Stimulated activated CD8-positive, alpha-beta memory T cell treated with anti-CD3 and anti-CD28 coated beads, Interleukin-4, amount 100 ng/mL, for 24 hours (primary cell): ENCODE measurements around the gene GPR152.

ENCODE experiments used
- DNase-seq: peaks from one replicate; pipeline ENCODE4 v3.0.0-alpha.2; 2020; ENCODE audit warnings: low read depth

GPR152 gene

DNA sequence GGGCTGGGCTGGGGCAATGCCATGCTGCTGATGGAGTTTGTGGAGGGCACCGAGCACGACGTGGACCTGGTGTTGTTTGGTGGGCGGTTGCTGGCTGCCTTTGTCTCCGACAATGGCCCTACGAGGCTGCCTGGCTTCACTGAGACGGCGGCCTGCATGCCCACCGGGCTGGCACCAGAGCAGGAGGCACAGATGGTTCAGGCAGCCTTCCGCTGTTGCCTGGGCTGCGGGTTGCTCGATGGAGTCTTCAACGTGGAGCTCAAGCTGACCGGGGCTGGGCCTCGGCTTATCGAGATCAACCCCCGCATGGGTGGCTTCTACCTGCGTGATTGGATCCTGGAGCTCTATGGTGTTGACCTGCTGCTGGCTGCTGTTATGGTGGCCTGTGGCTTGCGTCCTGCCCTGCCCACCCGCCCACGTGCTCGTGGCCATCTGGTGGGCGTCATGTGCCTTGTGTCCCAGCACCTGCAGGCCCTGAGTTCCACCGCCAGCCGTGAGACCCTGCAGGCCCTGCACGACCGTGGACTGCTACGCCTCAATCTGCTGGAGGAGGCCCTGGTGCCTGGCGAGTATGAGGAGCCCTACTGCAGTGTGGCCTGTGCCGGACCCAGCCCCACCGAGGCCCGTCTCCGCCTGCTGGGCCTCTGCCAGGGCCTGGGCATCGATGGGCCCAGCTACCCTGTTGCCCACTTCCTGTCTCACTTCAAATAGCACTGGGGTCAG lies 28.5 kb downstream of the GPR152 start:
- DNase-seq, result no peak

DNA sequence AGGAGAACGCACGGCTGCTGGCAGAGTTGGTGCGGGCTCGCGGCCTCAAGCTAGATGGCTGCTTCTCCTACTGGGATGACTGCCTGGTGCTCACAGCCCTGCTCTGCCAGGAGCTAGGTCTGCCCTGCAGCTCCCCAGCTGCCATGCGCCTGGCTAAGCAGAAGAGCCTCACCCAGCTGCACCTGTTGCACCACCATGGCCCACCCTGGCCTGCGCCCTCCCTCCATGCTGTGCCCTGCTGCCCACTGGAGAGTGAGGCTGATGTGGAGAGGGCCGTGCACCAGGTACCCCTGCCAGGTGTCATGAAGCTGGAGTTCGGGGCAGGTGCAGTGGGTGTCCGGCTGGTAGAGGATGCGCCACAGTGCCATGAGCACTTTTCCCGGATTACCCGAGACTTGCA lies 29.1 kb downstream of the GPR152 start:
- no peak for DNase-seq

DNA sequence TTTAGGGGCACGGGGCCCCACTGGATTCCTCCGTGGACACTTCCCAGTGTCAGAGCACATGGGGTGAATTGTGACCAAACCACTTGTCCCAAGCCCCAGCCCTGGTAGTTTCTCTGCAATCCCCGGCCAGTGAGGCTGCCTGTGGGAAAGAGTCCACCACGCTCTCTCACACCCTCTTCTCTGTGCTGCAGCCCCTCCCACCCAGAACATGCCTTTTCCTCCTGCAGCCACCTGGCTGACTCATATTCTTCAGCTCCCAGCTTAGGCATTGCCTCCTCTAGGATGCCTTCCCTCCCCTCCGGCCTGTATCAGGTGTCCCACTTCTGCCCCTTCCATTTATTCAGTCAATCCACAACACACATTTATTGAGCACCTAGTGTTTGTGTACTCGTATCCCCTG lies 29.6 kb downstream of the GPR152 start:
- DNase-seq, result no peak

DNA sequence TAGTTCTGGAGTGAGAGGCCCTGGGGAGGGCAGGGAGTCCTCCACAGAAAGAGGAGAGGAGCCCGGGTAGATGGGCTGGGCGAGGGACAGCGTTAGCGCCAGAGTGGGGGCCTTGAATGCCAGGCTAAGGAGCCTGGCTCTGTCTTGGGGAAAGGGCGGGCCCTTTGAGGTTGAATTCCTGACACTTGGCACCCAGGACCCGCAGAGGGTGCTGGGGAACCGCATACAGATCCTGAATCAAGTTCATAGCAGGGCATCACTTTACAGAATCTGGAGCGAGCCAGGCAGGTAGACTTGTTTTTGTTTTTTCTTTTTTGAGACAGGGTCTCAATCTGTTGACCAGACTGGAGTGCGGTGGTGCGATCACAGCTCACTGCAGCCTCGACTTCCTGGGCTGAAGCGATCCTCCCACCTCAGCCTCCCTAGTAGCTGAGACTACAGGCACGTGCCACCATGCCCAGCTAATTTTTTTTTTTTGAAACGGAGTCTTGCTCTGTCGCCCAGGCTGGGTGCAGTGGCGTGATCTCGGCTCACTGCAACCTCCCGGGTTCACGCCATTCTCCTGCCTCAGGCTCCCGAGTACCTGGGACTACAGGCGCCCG lies 31.0 kb downstream of the GPR152 start:
- no peak for DNase-seq

DNA sequence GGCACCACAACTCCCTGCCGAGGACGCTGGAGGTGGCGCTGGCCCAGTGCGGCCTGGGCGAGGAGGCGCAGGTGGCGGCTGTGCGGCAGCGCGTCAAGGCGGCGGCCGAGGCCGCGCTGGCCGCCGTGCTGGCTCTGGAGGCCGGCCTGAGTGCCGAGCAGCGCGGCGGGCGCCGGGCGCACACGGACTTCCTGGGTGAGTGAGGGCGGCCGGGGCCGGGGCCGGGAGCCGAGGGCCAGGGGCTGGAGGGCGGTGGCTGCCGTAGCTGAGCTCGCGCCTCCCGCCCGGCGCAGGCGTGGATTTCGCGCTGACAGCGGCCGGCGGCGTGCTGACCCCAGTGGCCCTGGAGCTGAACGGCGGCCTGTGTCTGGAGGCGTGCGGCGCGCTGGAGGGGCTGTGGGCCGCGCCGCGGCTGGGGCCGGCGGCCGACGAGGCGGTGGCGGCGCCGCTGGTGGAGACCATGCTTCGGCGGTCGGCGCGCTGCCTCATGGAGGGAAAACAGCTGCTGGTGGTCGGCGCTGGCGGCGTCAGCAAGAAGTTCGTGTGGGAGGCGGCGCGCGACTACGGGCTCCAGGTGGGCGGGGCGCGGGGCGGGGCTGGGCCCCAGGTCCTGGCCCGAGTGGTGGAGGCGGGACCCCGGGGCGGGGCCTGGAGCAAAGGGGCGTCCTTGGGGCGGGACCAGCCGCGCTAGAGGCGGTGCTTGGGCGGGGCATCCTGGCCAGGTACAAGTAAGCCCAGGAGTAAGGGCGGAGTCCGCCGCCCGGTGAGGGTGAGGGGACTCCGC lies 31.7 kb downstream of the GPR152 start:
- peak; percentile 97 for DNase-seq

DNA sequence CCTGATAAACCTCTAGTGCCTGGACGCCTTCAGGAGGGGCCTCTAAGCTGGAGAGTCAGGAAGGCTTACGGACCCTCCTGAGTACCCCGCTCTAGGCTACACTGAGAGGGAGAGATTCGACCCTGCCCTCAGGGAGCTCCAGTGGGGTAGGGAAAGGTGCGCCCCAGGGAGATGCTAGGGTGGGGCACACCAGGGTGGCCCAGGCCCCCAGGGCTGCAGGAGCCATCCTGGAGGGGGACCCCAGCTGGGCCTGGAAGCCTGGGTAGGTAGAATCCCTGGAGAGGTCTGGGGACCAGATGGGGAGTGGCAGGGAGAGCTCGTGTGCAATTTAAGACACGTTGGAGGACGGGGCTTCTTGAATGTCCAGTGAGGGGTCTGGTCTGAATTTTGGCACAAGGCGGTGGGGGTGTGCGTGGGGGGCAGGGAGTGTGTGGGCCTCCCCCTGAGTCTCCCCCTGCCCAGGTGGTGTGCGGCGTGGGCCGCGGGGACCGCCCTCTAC lies 32.3 kb downstream of the GPR152 start:
- DNase-seq, result no peak

DNA sequence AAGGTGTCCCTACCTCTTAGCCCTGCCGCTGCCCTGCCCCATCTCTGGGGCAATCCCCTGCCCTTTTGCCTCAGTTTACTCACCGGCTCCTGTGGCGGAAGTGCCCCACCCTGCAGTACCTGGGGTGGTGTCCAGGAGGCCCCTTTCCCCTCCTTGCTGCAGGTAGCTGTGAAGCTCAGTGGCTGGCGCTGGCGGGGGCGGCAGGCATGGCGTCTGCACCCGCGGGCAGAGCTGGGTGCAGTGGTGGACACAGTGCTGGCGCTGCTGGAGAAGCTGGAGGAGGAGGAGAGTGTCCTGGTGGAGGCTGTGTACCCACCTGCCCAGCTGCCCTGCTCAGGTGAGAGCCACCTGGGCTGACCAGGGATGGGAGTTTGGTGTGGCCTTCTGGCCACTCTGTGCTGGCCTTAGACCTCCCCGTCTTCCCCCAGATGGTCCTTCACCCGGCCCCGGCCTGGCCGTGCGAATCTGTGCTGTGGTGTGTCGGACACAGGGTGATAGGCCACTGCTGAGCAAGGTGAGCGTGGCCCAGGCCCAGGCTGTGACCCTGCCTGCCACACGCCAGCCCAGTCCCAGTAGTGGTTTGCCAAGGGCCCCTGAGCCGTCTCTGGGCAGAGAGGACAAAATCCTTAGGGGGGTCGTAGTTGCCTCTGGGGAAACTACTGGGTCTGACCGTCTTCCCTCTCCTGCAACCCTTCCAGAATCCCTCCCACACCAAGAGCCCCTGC lies 33.0 kb downstream of the GPR152 start:
- no peak for DNase-seq

DNA sequence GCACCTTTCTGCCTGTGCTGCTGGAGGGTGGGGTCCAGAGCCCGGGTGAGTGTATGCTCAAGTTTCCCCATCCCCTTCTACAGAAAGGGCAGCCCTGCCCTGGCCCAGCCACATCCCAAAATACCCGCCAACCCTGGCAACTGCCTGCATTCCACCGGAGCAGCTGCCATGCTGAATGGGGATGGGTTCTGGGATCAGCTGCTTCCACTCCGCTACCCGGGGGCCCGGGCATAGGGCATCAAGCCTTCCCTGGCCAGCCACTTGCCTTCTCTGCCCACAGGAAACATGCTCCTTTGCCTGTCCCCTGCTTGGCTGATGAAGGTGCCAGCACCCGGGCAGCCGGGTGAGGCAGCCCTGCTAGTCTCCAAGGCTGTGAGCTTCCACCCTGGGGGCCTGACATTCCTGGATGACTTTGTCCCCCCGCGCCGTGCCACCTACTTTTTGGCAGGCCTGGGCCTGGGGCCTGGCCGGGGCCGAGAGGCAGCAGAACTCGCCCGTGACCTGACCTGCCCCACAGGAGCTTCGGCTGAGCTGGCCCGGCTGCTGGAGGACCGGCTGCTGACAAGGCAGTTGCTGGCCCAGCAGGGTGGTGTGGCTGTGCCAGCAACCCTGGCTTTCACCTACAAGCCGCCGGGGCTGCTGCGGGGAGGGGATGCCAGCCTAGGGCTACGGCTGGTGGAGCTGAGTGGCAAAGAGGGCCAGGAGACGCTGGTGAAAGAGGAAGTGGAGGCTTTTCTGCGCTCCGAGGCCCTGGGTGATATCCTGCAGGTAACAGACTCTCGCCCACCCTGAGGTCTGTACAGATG lies 33.9 kb downstream of the GPR152 start:
- no peak for DNase-seq

DNA sequence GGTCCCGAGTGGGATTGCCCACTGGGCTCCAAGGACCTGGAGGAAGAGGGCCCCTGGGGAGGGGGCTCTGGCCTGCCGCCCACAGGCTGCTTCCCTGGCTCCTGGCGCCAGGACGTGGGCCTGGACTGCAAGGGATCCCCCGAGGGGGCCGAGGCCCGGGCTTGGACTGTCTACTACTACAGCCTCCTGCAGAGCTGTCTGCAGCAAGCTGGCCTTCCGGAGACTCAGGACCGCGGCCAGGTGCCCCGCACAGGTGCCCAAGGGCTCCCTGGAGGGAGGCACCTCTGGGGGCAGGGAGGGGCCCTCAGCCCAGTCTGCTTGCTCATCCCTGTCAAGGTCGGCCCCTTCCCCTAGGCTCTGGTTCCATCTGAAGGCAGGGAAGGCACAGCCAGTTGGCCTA lies 35.1 kb downstream of the GPR152 start:
- DNase-seq, result no peak

DNA sequence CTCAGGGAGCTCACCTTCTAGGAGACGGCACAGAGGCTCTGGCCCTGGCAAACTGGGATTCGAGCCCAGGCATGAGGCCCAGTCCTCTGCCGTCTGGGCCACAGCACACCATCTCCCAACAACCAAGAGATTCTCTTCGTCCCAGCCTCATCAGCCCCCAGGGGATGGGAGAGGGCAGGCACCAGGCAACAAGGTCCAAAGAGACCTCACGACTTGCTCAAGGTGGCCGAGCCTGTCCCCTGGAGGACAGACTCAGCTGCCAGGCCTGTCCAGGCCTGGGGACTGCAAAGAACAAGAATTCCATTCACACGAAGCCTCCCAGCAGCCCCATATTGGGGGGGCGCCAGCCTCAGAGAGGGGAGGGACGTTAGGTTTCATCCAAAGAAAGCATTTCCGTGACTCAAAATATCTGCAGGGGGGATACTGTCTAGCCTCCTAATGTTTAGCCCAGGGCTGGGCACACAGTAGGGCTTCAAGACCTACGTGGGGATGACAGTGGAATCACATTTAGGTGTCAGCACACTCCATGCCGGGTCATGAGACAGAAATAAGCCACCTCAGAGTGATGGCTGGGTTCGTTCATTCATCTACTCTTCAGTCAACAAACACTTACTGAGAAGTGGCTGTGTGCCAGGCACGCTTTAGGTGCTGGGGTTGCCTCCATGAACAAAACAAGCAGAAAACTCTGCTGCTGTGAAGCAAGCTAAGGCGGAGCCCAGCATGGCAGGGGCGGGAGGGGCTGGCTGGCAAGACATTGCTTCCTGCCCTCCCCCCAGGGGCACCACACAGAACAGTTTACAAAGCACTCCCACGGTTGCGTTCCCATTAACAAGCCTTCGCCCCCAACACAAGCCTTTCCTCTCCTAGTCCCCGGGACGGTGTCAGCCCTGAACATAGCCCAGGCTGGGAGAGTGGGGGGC lies 35.9 kb downstream of the GPR152 start:
- no peak for DNase-seq

DNA sequence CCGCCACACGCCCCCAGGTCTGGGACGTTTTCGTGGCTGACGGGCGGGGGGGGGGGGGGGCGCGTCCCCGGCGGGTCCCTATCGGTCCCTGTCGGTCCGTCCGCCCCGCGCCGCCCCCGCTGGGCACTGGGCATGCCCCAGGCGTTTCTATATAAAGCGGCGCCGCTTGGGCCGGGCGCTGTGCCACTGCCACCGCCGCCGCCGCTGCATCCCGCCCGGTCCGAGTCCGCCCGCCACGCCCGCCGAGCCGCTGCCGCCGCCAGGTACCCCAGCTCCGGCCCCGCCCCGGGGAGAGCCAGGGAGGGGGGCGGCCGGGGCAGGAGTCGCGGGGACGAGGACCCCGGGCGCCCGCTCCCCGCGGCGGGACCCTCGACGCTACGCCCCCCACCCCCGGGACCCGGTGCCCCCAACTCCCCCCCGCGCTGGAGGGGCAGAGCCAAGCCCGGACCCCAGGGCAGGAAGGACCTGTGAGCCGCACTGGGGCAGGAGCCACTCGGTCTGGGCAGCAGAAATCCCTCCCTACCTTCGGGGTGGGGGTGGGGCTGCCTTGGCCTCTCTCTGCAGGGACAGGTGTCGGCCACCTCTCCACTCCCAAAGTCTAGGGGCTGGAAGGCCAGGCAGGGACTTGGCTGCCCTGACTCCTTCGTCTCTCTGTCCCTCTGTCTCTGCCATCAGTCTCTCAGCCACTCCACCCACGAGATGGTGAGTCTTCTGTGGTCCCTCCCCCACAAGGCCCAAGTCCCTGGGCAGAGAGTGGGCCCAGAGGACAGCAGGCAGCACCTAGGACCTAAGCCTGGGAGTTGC lies 36.8 kb downstream of the GPR152 start, which contains the start of gene CARNS1:
TSS of gene CARNS1 (plus strand) at position 178 of the 804 bp plus-strand sequence. CDS start at position 700, 522 bp downstream.
- no peak for DNase-seq

DNA sequence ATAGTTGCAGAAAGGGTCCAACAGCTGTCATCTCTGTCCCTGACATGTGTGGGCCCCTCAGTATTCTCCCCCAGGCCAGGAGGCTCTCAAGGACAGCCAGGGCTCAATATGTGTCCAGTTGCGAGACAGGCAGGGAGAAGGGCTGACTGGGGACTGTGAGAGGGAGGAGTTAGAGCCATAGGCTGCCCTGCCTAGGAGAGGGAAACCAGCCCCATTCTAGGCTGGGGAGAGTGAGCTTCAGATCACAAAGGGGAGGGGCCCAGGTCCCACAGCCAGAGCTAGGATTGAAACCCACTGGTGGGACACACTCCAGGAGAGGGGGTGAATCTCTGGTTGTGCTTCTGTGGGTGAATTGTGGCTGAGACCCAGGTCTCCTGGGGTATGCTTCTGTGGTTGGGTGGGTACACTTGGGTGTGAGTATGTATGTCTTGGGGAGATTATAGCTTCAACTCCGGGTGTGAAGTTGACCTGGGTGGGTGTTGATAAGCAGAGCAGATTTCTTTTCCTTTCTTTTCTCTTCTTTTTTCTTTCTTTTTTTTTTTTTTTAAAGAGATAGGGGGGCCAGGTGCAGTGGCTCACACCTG lies 39.2 kb downstream of the GPR152 start:
- no peak for DNase-seq

DNA sequence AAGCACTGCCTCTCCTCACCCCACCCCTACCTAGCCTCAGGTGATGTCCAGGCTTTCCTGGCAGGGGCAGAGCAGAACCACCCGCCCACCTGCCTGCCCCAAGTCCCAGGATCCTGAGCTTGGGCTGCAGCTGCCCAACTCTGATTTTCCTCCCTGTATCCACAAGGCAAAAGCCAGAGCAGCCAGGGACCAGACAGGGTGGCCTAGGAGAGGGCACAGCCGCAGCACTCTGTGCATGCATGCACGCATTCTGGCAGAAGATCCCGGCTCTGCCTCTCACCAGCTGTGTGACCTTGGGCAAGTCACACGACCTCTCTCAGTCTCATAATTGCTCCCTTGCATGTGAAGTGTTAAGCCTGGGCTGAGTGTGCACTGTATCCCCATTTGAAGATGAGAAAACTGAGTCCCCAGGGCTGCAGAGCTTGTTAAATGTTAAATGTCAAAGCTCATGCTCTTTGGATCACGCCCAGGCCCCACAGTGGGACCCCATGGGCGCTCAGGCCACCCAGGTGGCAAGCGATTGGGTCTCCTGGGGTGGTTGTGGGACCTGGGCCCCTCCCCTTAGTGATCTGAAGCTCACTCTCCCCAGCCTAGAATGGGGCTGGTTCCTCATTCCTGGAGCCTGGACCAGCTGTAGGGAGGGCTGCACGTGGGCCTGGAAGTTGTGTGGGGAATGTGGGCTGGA lies 39.9 kb downstream of the GPR152 start:
- no peak for DNase-seq

DNA sequence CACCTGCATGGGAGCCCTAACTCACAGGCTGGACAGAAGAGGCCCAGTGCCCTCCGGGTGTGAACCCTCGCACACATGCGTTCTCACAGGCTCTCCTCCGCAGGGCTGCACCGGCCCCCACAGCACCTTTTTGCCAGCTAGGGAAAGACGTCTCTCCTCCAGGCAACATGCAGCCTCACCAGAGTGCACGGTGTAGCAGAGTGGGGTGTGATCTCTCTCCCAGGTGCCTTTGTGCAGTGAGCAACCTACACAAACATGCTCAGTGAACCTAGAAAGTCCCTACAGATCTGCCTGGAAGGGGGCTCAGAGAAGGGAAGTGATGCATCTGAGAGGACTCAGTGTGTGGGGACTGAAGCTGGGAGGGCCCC lies 40.8 kb downstream of the GPR152 start:
- DNase-seq, result no peak

DNA sequence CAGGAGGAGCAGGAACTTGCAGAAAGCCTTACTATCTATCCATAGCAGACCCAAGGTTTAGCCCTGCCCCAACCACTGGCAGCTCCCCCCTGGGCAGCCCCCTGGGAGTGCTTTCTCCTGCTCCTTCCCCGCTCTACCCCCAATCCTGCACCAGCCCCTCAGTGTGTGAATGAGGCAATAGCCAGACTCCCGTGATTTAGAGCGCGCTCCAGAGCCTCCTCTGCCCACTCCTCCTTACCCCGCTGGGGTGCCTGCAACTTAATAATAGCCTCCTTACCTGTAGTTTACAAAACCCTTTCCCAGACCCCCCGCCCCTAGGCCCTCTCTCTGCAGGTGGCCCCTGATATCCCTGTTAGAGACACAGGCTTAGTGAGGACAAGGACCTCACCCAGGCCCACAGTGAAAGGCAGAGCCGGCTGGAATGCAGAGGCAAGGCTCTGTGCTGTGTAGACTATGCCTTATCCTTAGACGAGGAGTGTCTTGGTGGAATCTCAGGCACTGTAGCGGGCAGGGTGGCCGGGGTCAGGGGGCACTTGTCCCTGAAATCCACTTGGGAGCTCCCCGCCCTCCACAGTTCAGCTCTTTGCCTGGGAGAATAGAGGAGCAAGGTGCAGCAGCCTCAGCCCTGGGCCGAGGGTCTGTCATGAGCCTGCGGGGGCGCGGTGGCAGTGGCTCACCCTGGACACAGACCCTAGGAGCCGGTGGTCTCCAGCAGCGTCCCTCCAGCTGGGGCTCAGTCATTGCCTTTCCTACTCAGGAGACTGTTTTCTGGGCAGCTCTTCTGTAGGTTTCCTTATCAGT lies 41.3 kb downstream of the GPR152 start:
- DNase-seq, result no peak

DNA sequence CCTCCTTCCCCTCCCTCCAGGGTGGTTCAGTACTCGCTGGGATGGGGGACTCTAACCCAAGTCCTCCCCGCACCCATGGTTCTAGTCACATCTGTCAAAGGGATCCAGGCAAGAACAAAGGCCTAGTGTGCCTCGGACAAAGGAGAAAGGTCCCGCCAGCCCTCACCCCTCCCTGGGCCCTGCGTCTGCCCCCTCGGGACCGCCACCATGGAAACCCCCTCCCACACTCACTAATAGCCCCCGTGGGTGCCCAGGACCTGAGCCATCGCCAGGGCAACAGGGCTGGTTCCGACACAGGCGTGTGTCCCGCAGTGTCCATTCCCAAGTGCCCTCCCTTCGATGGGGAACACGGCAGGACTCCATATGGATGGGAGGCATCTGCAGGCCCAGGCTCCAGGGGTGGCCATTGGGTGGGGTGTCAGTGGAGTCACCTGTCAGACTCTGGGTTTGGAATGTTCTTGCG lies 42.1 kb downstream of the GPR152 start:
- DNase-seq, result no peak

DNA sequence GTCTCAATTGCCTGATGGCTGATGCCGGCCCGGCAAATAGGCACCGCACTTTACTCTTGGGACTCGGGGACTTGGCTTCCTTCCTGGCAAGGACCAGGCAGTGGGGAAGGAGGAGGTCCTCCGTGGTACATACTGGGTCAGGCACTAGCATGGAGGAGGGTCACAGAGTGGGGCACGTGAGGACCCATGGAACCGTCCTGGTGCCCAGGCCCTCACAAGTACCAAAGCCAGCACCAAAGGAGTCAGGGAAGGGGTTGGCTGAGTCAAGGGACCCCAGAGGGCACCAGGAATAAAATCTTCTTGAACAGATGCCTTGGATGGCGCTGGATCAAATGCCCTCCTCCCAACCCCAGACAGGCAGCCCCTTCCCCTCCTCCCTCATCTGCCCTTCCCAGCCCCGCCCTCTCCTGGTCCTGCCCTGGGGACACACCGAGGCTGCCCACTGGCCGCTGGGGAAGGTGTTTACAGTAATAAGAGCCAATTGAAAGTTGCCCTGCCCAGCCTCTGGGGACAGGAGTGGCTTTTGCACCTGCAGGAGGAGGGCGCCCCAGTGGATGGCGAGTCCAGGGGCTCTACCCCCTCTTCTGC lies 42.7 kb downstream of the GPR152 start:
- DNase-seq, result no peak
